Activated CD4-positive, alpha-beta memory T cell treated with anti-CD3 and anti-CD28 coated beads for 36 hours (primary cell): ENCODE measurements around the gene SGMS2. TPM values are rescaled to one million over a fixed set of nuclear protein-coding genes. Genes with fewer than 3 reads are reported as not detected.

Experiments used
- CTCF ChIA-PET: fragments of 350-600 bp; sonication (Branson Sonifier 250); formaldehyde crosslinking; loops from one replicate; lab custom pipeline; 2021; ENCODE audit warnings: antibody characterized with exemption, inconsistent platforms; lab: Charles Lee
- POLR2A ChIA-PET: fragments of 350-600 bp; sonication (Branson Sonifier 250); formaldehyde crosslinking; loops from one replicate; lab custom pipeline; 2021; ENCODE audit warnings: antibody characterized with exemption; lab: Charles Lee
- DNase-seq: peaks from one replicate; pipeline ENCODE4 v3.0.0-alpha.2; 2020
- H3K27ac Mint-ChIP-seq: one replicate; pipeline ENCODE4 v1.8.0; 2021; ENCODE audit warnings: mixed read lengths
- H3K27me3 Mint-ChIP-seq: one replicate; pipeline ENCODE4 v1.8.0; 2021; ENCODE audit warnings: mixed read lengths
- H3K36me3 Mint-ChIP-seq: one replicate; pipeline ENCODE4 v1.8.0; 2021; ENCODE audit warnings: mixed read lengths
- H3K4me1 Mint-ChIP-seq: one replicate; pipeline ENCODE4 v1.8.0; 2021; ENCODE audit warnings: low read depth, mixed read lengths
- H3K4me3 Mint-ChIP-seq: one replicate; pipeline ENCODE4 v1.8.0; 2021; ENCODE audit warnings: mild to moderate bottlenecking, mixed read lengths
- H3K9me3 Mint-ChIP-seq: one replicate; pipeline ENCODE4 v1.8.0; 2021; ENCODE audit warnings: mixed read lengths
- intact Hi-C: fragments of 100-400 bp; cut with micrococcal nuclease; formaldehyde crosslinking; loops from one replicate; pipeline ENCODE4 v1.15.1; 2023
- total RNA-seq, 2 experiments: library from RNA; stranded (reverse); gene quantifications; one replicate each; pipeline ENCODE4 v1.2.3, GENCODE V29; 2021

Gene SGMS2
- total RNA-seq, 2 experiments from 2014 or later: 0.36 to 0.76 TPM

- ChIA-PET CTCF (no interaction called here), POLR2A (no interaction called here)
- peaks cover 9% of the 10 kb centered on the region for H3K9me3 Mint-ChIP-seq
- H3K27ac Mint-ChIP-seq: no peak overlapping the region
- intact Hi-C loops: no loop called here
- no peak overlapping the region for H3K4me3 Mint-ChIP-seq
- H3K4me1 Mint-ChIP-seq: no peaks in the 10 kb centered on the region
- DNase-seq: no peak
- no peaks in the 10 kb centered on the region for H3K36me3 Mint-ChIP-seq
- peaks cover 15% of the 10 kb centered on the region for H3K27me3 Mint-ChIP-seq
Observed at GRCh38 chr4:107885865-107886264, 61.1 kb downstream of the SGMS2 start.

- Mint-ChIP-seq H3K9me3 (peaks cover 9% of the 10 kb centered on the region), H3K4me3 (no peak overlapping the region), H3K27ac (no peak overlapping the region), H3K4me1 (no peaks in the 10 kb centered on the region), H3K36me3 (no peaks in the 10 kb centered on the region), H3K27me3 (peaks cover 10% of the 10 kb centered on the region)
- intact Hi-C loops: no loop called here
- ChIA-PET POLR2A (no interaction called here), CTCF (no interaction called here)
- DNase-seq: no peak
Observed at GRCh38 chr4:107888237-107888636, 63.5 kb downstream of the SGMS2 start.

GRCh38 chr4:107890779-107891178, 66.0 kb downstream of the SGMS2 start:
- Mint-ChIP-seq H3K9me3 (peaks cover 9% of the 10 kb centered on the region), H3K27ac (no peak overlapping the region), H3K4me3 (no peak overlapping the region), H3K4me1 (no peaks in the 10 kb centered on the region), H3K36me3 (no peaks in the 10 kb centered on the region), H3K27me3 (peaks cover 11% of the 10 kb centered on the region)
- no peak for DNase-seq
- intact Hi-C loops: loop anchor here (10.0 kb wide), 1 partner anchor 336 kb away; no protein-coding TSS in a partner anchor
- CTCF ChIA-PET: no interaction called here
- POLR2A ChIA-PET: no interaction called here

- H3K4me3 Mint-ChIP-seq: no peak overlapping the region
- peaks cover 2% of the 10 kb centered on the region for H3K4me1 Mint-ChIP-seq
- peaks cover 9% of the 10 kb centered on the region for H3K9me3 Mint-ChIP-seq
- intact Hi-C loops: loop anchor here (10.0 kb wide), 1 partner anchor 336 kb away; no protein-coding TSS in a partner anchor
- DNase-seq: no peak
- peaks cover 11% of the 10 kb centered on the region for H3K27me3 Mint-ChIP-seq
- no peaks in the 10 kb centered on the region for H3K36me3 Mint-ChIP-seq
- CTCF ChIA-PET: no interaction called here
- H3K27ac Mint-ChIP-seq: no peak overlapping the region
- POLR2A ChIA-PET: no interaction called here
Observed at GRCh38 chr4:107891299-107891698, 66.6 kb downstream of the SGMS2 start.

- H3K9me3 Mint-ChIP-seq: peaks cover 6% of the 10 kb centered on the region
- ChIA-PET CTCF (no interaction called here), POLR2A (interaction anchor here (0.7 kb wide), 1 partner anchor 100 kb away, joined by 3 read pairs; no protein-coding TSS in a partner anchor)
- DNase-seq: no peak
- peaks cover 11% of the 10 kb centered on the region for H3K27me3 Mint-ChIP-seq
- intact Hi-C loops: loop anchor here (10.0 kb wide), 1 partner anchor 339 kb away; no protein-coding TSS in a partner anchor
- no peaks in the 10 kb centered on the region for H3K36me3 Mint-ChIP-seq
- H3K4me1 Mint-ChIP-seq: peaks cover 5% of the 10 kb centered on the region
- no peak overlapping the region for H3K4me3 Mint-ChIP-seq
- H3K27ac Mint-ChIP-seq: no peak overlapping the region
Observed at GRCh38 chr4:107893171-107894137, 68.7 kb downstream of the SGMS2 start.

GRCh38 chr4:107894138-107894603, 69.4 kb downstream of the SGMS2 start:
- Mint-ChIP-seq H3K27ac (no peak overlapping the region), H3K27me3 (peaks cover 11% of the 10 kb centered on the region), H3K4me1 (peaks cover 5% of the 10 kb centered on the region), H3K36me3 (no peaks in the 10 kb centered on the region), H3K9me3 (peaks cover 2% of the 10 kb centered on the region), H3K4me3 (no peak overlapping the region)
- ChIA-PET POLR2A (no interaction called here), CTCF (no interaction called here)
- no peak for DNase-seq
- intact Hi-C loops: loop anchor here (10.0 kb wide), 1 partner anchor 339 kb away; no protein-coding TSS in a partner anchor

GRCh38 chr4:107896158-107896645, 71.5 kb downstream of the SGMS2 start:
- no peak overlapping the region for H3K27ac Mint-ChIP-seq

GRCh38 chr4:107896646-107897045, 71.9 kb downstream of the SGMS2 start:
- Mint-ChIP-seq H3K27ac (no peak overlapping the region), H3K36me3 (no peaks in the 10 kb centered on the region), H3K9me3 (no peaks in the 10 kb centered on the region), H3K4me3 (no peak overlapping the region), H3K27me3 (peaks cover 24% of the 10 kb centered on the region), H3K4me1 (peaks cover 5% of the 10 kb centered on the region)
- intact Hi-C loops: loop anchor here (1.0 to 10.0 kb wide), 4 partner anchors 34 to 479 kb away; partner anchors contain the start of gene SGMS2
- ChIA-PET POLR2A (no interaction called here), CTCF (no interaction called here)
- DNase-seq: no peak

More at GRCh38 chr4:107896158-107896645, 71.5 kb downstream of the SGMS2 start:
- H3K4me3 Mint-ChIP-seq: no peak overlapping the region
- no peaks in the 10 kb centered on the region for H3K36me3 Mint-ChIP-seq
- peak; percentile 34 for DNase-seq
- H3K27me3 Mint-ChIP-seq: peaks cover 24% of the 10 kb centered on the region
- peaks cover 5% of the 10 kb centered on the region for H3K4me1 Mint-ChIP-seq
- ChIA-PET CTCF (interaction anchor here (1.1 kb wide), 1 partner anchor 138 kb away, joined by 6 read pairs; no protein-coding TSS in a partner anchor), POLR2A (interaction anchor here (0.6 kb wide), 1 partner anchor 32 kb away, joined by 3 read pairs; no protein-coding TSS in a partner anchor)
- intact Hi-C loops: loop anchor here (1.0 to 10.0 kb wide), 4 partner anchors 34 to 479 kb away; partner anchors contain the start of gene SGMS2
- no peaks in the 10 kb centered on the region for H3K9me3 Mint-ChIP-seq

- Mint-ChIP-seq H3K4me3 (no peak overlapping the region), H3K9me3 (no peaks in the 10 kb centered on the region), H3K36me3 (no peaks in the 10 kb centered on the region), H3K27me3 (peaks cover 29% of the 10 kb centered on the region), H3K27ac (no peak overlapping the region), H3K4me1 (peaks cover 5% of the 10 kb centered on the region)
- DNase-seq: no peak
- ChIA-PET CTCF (no interaction called here), POLR2A (no interaction called here)
- intact Hi-C loops: loop anchor here (5.0 to 10.0 kb wide), 3 partner anchors 76 to 481 kb away; partner anchors contain the start of gene SGMS2
Observed at GRCh38 chr4:107897823-107898222, 73.1 kb downstream of the SGMS2 start.

GRCh38 chr4:107900067-107900466, 75.3 kb downstream of the SGMS2 start:
- peaks cover 9% of the 10 kb centered on the region for H3K9me3 Mint-ChIP-seq
- CTCF ChIA-PET: interaction anchor here (1.7 kb wide), 1 partner anchor 163 kb away, joined by 4 read pairs; no protein-coding TSS in a partner anchor
- peaks cover 30% of the 10 kb centered on the region for H3K27me3 Mint-ChIP-seq
- H3K4me3 Mint-ChIP-seq: no peak overlapping the region
- POLR2A ChIA-PET: no interaction called here
- no peak overlapping the region for H3K27ac Mint-ChIP-seq
- intact Hi-C loops: no loop called here
- H3K4me1 Mint-ChIP-seq: peaks cover 5% of the 10 kb centered on the region
- no peak for DNase-seq
- peaks cover 3% of the 10 kb centered on the region for H3K36me3 Mint-ChIP-seq

- peaks cover 3% of the 10 kb centered on the region for H3K36me3 Mint-ChIP-seq
- H3K27me3 Mint-ChIP-seq: peaks cover 26% of the 10 kb centered on the region
- DNase-seq: no peak
- H3K4me1 Mint-ChIP-seq: peaks cover 5% of the 10 kb centered on the region
- intact Hi-C loops: no loop called here
- no peak overlapping the region for H3K27ac Mint-ChIP-seq
- no peak overlapping the region for H3K4me3 Mint-ChIP-seq
- ChIA-PET CTCF (interaction anchor here (1.4 to 1.7 kb wide), 2 partner anchors 9 to 163 kb away, joined by 3 to 4 read pairs; no protein-coding TSS in a partner anchor), POLR2A (no interaction called here)
- H3K9me3 Mint-ChIP-seq: peaks cover 13% of the 10 kb centered on the region
Observed at GRCh38 chr4:107900508-107900907, 75.8 kb downstream of the SGMS2 start.
